WERI-Rb-1 (cell line): Measurements from ENCODE around the gene KISS1R.

Experiments used
- DNase-seq: peaks from one replicate; pipeline ENCODE4 v3.0.0-alpha.2; 2020
- H3K27ac ChIP-seq: fragments of 250-450 bp; sonication (Bioruptor Pico); 2 replicates; pipeline ENCODE4 v1.5.1; 2020; ENCODE audit warnings: mild to moderate bottlenecking, moderate library complexity
- H3K27me3 ChIP-seq: fragments of 250-450 bp; sonication (Bioruptor Pico); 2 replicates; pipeline ENCODE4 v1.5.1; 2021; ENCODE audit warnings: mild to moderate bottlenecking, low read depth, moderate library complexity; ENCODE audit not compliant: insufficient read depth, severe bottlenecking
- H3K36me3 ChIP-seq: fragments of 250-450 bp; sonication (Bioruptor Pico); 2 replicates; pipeline ENCODE4 v1.5.1; 2020; ENCODE audit warnings: mild to moderate bottlenecking, moderate library complexity
- H3K4me3 ChIP-seq: 2 replicates; pipeline ENCODE4 v1.5.1; 2011; ENCODE audit warnings: low read depth, mild to moderate bottlenecking, control low read depth, low read length
- H3K9me3 ChIP-seq: fragments of 250-450 bp; sonication (Bioruptor Pico); 2 replicates; pipeline ENCODE4 v1.5.1; 2021; ENCODE audit warnings: mild to moderate bottlenecking, moderate library complexity; ENCODE audit not compliant: severe bottlenecking
- CTCF ChIP-seq: IDR thresholded peaks from 2 replicates; pipeline ENCODE4 v1.5.1; 2011; ENCODE audit warnings: low read depth, mild to moderate bottlenecking, control low read depth, inconsistent platforms, low read length

Gene KISS1R

DNA sequence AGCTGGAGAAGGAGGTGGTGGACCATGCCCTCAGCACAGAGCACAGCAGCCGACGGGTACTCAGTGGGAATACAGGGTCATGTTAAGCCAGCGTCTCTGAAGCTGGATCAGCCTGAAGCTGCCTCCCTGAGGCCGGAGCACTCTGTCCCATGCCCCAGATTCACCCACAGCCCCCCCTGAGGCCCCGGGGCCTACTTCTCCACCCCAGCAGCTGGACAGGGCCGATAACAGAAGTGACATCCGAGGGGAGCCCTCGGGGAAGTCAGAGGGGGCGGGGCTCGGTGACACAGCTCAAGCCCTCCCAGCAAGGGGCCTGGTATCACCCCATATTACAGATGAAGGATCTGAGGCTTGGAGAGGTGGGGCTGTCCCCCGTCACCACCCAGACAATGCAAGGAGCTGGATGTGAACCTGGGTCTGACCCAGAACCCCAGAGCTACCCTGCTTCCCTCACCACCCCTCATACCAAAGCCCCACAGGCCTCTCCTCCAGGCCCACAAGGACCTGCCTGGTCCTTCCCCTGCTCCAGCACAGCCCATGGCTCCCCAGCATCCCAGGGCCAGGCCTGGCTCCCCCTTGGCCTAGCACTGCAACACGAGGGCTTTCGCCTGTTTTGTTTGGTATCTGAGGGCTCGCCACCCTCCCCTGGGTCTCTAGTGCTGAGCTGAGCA, 9.8 kb upstream of the KISS1R start:
- Histone ChIP-seq H3K9me3 (no peaks in the 10 kb centered on the region), H3K36me3 (no peaks in the 10 kb centered on the region; the same call in 1 of the 2 replicates), H3K4me3 (no peak overlapping the region), H3K27me3 (no peaks in the 10 kb centered on the region), H3K27ac (no peak overlapping the region)
- no peak for DNase-seq
- no peak for TF ChIP-seq CTCF

GRCh38 chr19:911197-912033, 5.7 kb upstream of the KISS1R start:
- Histone ChIP-seq H3K36me3 (no peaks in the 10 kb centered on the region; the same call in 1 of the 2 replicates), H3K9me3 (no peaks in the 10 kb centered on the region), H3K27ac (no peak overlapping the region), H3K4me3 (no peak overlapping the region), H3K27me3 (no peaks in the 10 kb centered on the region)
- TF ChIP-seq CTCF = no peak
- DNase-seq = no peak

DNA sequence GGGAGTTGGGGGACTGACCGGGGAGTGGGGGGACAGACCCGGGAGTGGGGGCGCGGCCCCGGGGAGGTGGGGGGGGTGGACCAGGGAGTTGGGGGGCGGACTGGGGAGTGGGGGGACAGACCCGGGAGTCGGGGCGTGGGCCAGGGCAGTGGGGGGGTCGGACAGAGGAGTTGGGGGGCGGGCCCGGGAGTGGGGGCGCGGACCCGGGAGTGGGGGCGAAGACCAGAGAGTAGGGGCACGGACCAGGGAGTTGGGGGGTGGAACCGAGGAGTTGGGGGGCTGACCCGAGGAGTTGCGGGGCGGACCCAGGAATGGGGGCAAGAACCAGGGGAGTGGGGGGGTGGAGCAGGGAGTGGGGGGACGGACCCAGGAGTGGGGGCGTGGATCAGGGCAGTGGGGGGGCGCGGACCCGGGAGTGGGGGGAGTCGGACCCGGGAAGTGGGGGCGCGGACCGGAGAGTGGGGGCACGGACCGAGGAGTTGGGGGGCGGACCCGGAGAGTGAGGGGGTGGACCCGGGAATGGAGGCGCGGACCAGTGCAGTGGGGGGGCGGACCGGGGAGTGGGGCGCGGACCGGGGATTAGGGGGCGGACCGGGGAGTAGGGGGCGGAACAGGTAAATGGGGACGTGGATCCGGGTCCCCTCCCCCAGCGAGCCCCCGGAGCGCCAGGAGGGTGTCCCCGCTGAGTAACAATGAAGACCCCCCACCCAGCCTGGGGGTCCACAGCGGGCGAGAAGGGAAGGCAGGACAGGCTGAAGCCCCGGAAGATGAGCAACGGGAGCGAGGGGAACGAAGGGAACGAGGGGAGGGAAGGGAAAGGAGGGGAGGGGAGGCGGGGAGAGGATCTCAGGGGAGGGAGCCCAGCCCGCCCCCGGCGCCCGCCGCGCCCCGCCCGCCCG, 4.7 kb upstream of the KISS1R start:
- Histone ChIP-seq H3K27ac (no peak overlapping the region; the same call in 1 of the 2 replicates), H3K9me3 (no peaks in the 10 kb centered on the region), H3K4me3 (peak overlapping the region; percentile 62), H3K36me3 (no peaks in the 10 kb centered on the region; the same call in 1 of the 2 replicates), H3K27me3 (peaks cover 3% of the 10 kb centered on the region)
- no peak for TF ChIP-seq CTCF
- no peak for DNase-seq

DNA sequence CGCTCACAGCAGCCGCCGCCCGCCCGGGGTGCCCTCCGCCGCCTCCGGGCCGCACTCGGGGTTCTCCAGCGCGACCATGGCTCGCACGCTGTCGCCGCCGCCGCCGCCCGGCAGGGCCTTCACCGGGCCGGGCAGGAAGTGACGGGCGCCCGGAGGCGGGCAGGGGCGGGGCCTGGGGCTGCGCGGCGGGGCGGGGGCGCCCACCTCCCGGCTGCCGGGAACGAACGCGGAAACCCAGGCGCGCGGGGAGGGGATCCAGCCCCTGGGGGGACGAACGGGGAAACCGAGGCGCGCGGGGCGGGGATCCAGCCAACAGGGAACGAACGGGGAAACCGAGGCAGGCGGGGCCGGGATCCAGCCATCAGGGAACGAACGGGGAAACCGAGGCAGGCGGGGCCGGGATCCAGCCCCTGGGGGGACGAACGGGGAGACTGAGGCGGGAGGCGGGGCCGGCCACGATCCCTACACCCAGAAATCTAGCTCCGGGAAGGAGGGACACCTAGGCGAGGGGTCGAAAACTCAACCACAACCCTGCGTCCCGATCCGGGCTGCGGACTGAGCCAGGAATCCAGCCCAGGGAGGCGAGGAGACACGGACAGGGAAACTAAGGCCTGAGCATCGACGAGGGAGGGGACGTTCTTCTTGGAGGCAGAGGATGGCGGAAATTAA, 3.9 kb upstream of the KISS1R start, which contains the start of gene R3HDM4:
Gene R3HDM4, minus strand, starts transcription at position 140 of the 669 bp plus-strand sequence. Its CDS starts 62 bp downstream, at position 78.
- H3K4me3 ChIP-seq = peak within 1 kb of the TSS; percentile 62
- H3K36me3 ChIP-seq = no peaks in the 10 kb centered on the region; the same call in 1 of the 2 replicates
- H3K27ac ChIP-seq = peak within 1 kb of the TSS; percentile 45
- peak; percentile 66 for DNase-seq
- H3K27me3 ChIP-seq = peaks cover 8% of the 10 kb centered on the region
- TF ChIP-seq CTCF = no peak
- no peaks in the 10 kb centered on the region for H3K9me3 ChIP-seq

GRCh38 chr19:916645-917322, 349 bp upstream of the KISS1R start:
- H3K27me3 ChIP-seq = peaks cover 24% of the 10 kb centered on the region
- H3K27ac ChIP-seq = no peak overlapping the region
- peak; percentile 73 for DNase-seq
- peak overlapping the region; percentile 46 for H3K4me3 ChIP-seq
- TF ChIP-seq CTCF = no peak
- H3K36me3 ChIP-seq = no peaks in the 10 kb centered on the region
- H3K9me3 ChIP-seq = no peaks in the 10 kb centered on the region
